Stimulated activated CD8-positive, alpha-beta memory T cell treated with anti-CD3 and anti-CD28 coated beads, Interleukin-2, amount 100 ng/mL, for 48 hours (primary cell): ENCODE measurements around the gene TRIM7.
"Not testable (repeated sequence)": the region's sequence is repeated elsewhere in the genome, so short reads cannot be mapped to it uniquely, and the experiment has no call there.

Experiments
- DNase-seq, 2 donors: peaks; one replicate each; pipeline ENCODE4 v3.0.0-alpha.2; 2020; ENCODE audit warnings: low read depth in 2 of 2

Gene TRIM7

GRCh38 chr5:181193656-181194055, 11.3 kb downstream of the TRIM7 start:
- DNase-seq, result no peak

- no peak for DNase-seq
Measured at GRCh38 chr5:181192337-181193046, 12.5 kb downstream of the TRIM7 start.

GRCh38 chr5:181191526-181192336, 13.3 kb downstream of the TRIM7 start:
- peak; percentile 89 to 91 for DNase-seq

GRCh38 chr5:181190711-181191525, 14.1 kb downstream of the TRIM7 start:
- DNase-seq, result no peak

GRCh38 chr5:181189962-181190710, 14.9 kb downstream of the TRIM7 start:
- DNase-seq, result no peak

GRCh38 chr5:181189363-181189961, 15.5 kb downstream of the TRIM7 start:
- peak in 1 of 2 donors; percentile 58 for DNase-seq

- DNase-seq, result peak; percentile 55 to 79
Measured at GRCh38 chr5:181188700-181189362, 16.2 kb downstream of the TRIM7 start.

GRCh38 chr5:181187500-181188213, 17.3 kb downstream of the TRIM7 start:
- DNase-seq, result peak; percentile 57 to 78

- no peak for DNase-seq
Measured at GRCh38 chr5:181186986-181187499, 18.0 kb downstream of the TRIM7 start.

GRCh38 chr5:181186022-181186421, 19.0 kb downstream of the TRIM7 start:
- no peak for DNase-seq

GRCh38 chr5:181185560-181185959, 19.4 kb downstream of the TRIM7 start:
- DNase-seq, result no peak

- DNase-seq, result no peak
Measured at GRCh38 chr5:181184845-181185216, 20.2 kb downstream of the TRIM7 start.

- DNase-seq, result no peak
Measured at GRCh38 chr5:181182651-181183050, 22.3 kb downstream of the TRIM7 start.

GRCh38 chr5:181181650-181182565, 23.1 kb downstream of the TRIM7 start:
- no peak for DNase-seq

- not testable (repeated sequence) for DNase-seq
Measured at GRCh38 chr5:181177559-181177958, 27.4 kb downstream of the TRIM7 start.

GRCh38 chr5:181176254-181176952, 28.6 kb downstream of the TRIM7 start:
- no peak for DNase-seq

- DNase-seq, result peak in 1 of 2 donors; percentile 73
Measured at GRCh38 chr5:181173420-181174342, 31.3 kb downstream of the TRIM7 start.
